H1 (cell line): ENCODE measurements around the gene ADGRG1. TPM values are rescaled to one million over a fixed set of nuclear protein-coding genes. Genes with fewer than 3 reads are reported as not detected.

Source experiments
- CTCF ChIA-PET: fragments of 300-600 bp; sonication (Branson Sonifier 250); formaldehyde crosslinking; loops from one replicate; lab custom pipeline; 2021; ENCODE audit not compliant: partially characterized antibody; lab: Charles Lee
- POLR2A ChIA-PET: fragments of 300-600 bp; sonication (Branson Sonifier 250); formaldehyde crosslinking; loops from one replicate; lab custom pipeline; 2021; ENCODE audit warnings: inconsistent platforms; ENCODE audit not compliant: partially characterized antibody; lab: Charles Lee
- DNase-seq, 2 experiments: peaks; one replicate each; pipeline versions ENCODE4 v3.0.0 to v3.0.0-alpha.2; 2010 to 2022; ENCODE audit warnings: low spot score in 2 of 2, low read depth in 1 of 2, mixed read lengths in 1 of 2
- FAIRE-seq: peaks from 2 replicates; lab custom pipeline; 2011; peaks lifted over from hg19 to GRCh38; lab: Jason Lieb, UNC
- H2AFZ ChIP-seq: 2 replicates; pipeline ENCODE4 v1.8.1; 2012; ENCODE audit warnings: low read length, inconsistent platforms
- H2AK5ac ChIP-seq: 2 replicates; pipeline ENCODE4 v1.6.1; 2013; ENCODE audit warnings: low read depth, low read length
- H2BK120ac ChIP-seq: replicated peaks from 2 replicates; pipeline ENCODE3; 2013; ENCODE audit warnings: low read depth, low read length, inconsistent platforms
- H2BK12ac ChIP-seq: 2 replicates; pipeline ENCODE4 v1.6.1; 2013; ENCODE audit warnings: low read depth, low read length
- H2BK15ac ChIP-seq: 2 replicates; pipeline ENCODE4 v1.6.1; 2013; ENCODE audit warnings: low read length
- H2BK20ac ChIP-seq: 2 replicates; pipeline ENCODE4 v1.6.1; 2013; ENCODE audit warnings: low read length
- H2BK5ac ChIP-seq: 2 replicates; pipeline ENCODE4 v1.6.1; 2013; ENCODE audit warnings: low read depth, low read length
- H3K14ac ChIP-seq: 2 replicates; pipeline ENCODE4 v1.6.1; 2013; ENCODE audit warnings: inconsistent platforms; ENCODE audit not compliant: insufficient read length
- H3K18ac ChIP-seq: 2 replicates; pipeline ENCODE4 v1.6.1; 2013; ENCODE audit warnings: low read length; ENCODE audit errors: extremely low read depth
- H3K23ac ChIP-seq: 2 replicates; pipeline ENCODE4 v1.6.1; 2013; ENCODE audit warnings: inconsistent platforms; ENCODE audit not compliant: insufficient read length
- H3K23me2 ChIP-seq: 2 replicates; pipeline ENCODE4 v1.6.1; 2013; ENCODE audit warnings: low read depth, low read length
- H3K27ac ChIP-seq: 2 replicates; pipeline ENCODE4 v1.6.1; 2011; ENCODE audit warnings: low read depth, low read length, inconsistent platforms
- H3K27me3 ChIP-seq, 4 experiments: replicated peaks in 1 of 4; 1 replicate in 1 of 4; 2 replicates in 3 of 4; pipeline versions ENCODE4 v1.6.1 to v1.8.1; 2011 to 2013; ENCODE audit warnings: low read length in 3 of 4, mild to moderate bottlenecking in 3 of 4, inconsistent platforms in 2 of 4, mixed read lengths in 2 of 4, moderate library complexity in 1 of 4; ENCODE audit not compliant: control insufficient read depth in 3 of 4, insufficient read depth in 3 of 4; ENCODE audit errors: extremely low read depth in 1 of 4
- H3K36me3 ChIP-seq, 4 experiments: 2 replicates each; pipeline versions ENCODE4 v1.6.1 to v1.8.1; 2011 to 2013; ENCODE audit warnings: mild to moderate bottlenecking in 4 of 4, low read length in 3 of 4, moderate library complexity in 2 of 4, control low read depth in 1 of 4, inconsistent platforms in 1 of 4; ENCODE audit not compliant: insufficient read depth in 4 of 4, control insufficient read depth in 2 of 4
- H3K4ac ChIP-seq: replicated peaks from 2 replicates; pipeline ENCODE3; 2013; ENCODE audit warnings: low read length, low read depth, mixed read lengths, inconsistent platforms; ENCODE audit not compliant: insufficient read length
- H3K4me1 ChIP-seq, 4 experiments: replicated peaks in 1 of 4; 1 replicate in 1 of 4; 2 replicates in 3 of 4; pipeline versions ENCODE4 v1.6.1 to v1.8.1; 2011 to 2013; ENCODE audit warnings: low read length in 3 of 4, inconsistent platforms in 2 of 4, mixed read lengths in 1 of 4; ENCODE audit not compliant: insufficient read depth in 4 of 4, control insufficient read depth in 3 of 4
- H3K4me2 ChIP-seq, 2 experiments: 2 replicates each; pipeline versions ENCODE4 v1.6.1 to v1.8.1; 2011 to 2013; ENCODE audit warnings: low read depth in 2 of 2, low read length in 2 of 2, control low read depth in 1 of 2, inconsistent platforms in 1 of 2, mild to moderate bottlenecking in 1 of 2; ENCODE audit not compliant: insufficient read depth in 1 of 2
- H3K4me3 ChIP-seq, 4 experiments: fragments of 200-600, 300-600 bp in 1 of 4; sonication (generic), shearing (Covaris generic), sonication (Bioruptor Twin) in 1 of 4; 2 replicates each; pipeline versions ENCODE4 v1.5.1 to v1.8.1; 2011 to 2016; ENCODE audit warnings: low read length in 4 of 4, low read depth in 3 of 4, control low read depth in 2 of 4, inconsistent platforms in 2 of 4, mild to moderate bottlenecking in 2 of 4, mixed read lengths in 1 of 4, moderate library complexity in 1 of 4; ENCODE audit not compliant: insufficient read depth in 2 of 4; ENCODE audit errors: extremely low read depth in 1 of 4
- H3K56ac ChIP-seq: replicated peaks from 2 replicates; pipeline ENCODE3; 2013; ENCODE audit warnings: low read depth, mild to moderate bottlenecking, mixed read lengths, low read length, inconsistent platforms; ENCODE audit not compliant: insufficient read length
- H3K79me1 ChIP-seq: 2 replicates; pipeline ENCODE4 v1.6.1; 2013; ENCODE audit warnings: low read depth, low read length, control low read depth
- H3K79me2 ChIP-seq, 2 experiments: 2 replicates each; pipeline versions ENCODE4 v1.6.1 to v1.8.1; 2012 to 2013; ENCODE audit warnings: low read length in 2 of 2, mild to moderate bottlenecking in 2 of 2, inconsistent platforms in 1 of 2; ENCODE audit not compliant: insufficient read depth in 2 of 2, control insufficient read depth in 1 of 2
- H3K9ac ChIP-seq, 4 experiments: replicated peaks in 1 of 4; 1 replicate in 1 of 4; 2 replicates in 3 of 4; pipeline versions ENCODE4 v1.6.1 to v1.8.1; 2011 to 2013; ENCODE audit warnings: low read depth in 3 of 4, low read length in 3 of 4, control low read depth in 2 of 4, mild to moderate bottlenecking in 2 of 4, moderate library complexity in 2 of 4, inconsistent platforms in 1 of 4; ENCODE audit errors: extremely low read depth in 1 of 4
- H3K9me3 ChIP-seq, 2 experiments: 2 replicates each; pipeline versions ENCODE4 v1.6.1 to v1.8.1; 2012 to 2013; ENCODE audit warnings: mild to moderate bottlenecking in 2 of 2, moderate library complexity in 2 of 2, control low read depth in 1 of 2, inconsistent platforms in 1 of 2, low read depth in 1 of 2, low read length in 1 of 2, mixed read lengths in 1 of 2; ENCODE audit not compliant: insufficient read depth in 2 of 2
- H4K20me1 ChIP-seq, 2 experiments: replicated peaks in 1 of 2; 2 replicates each; pipeline versions ENCODE3 to v1.8.1; 2011 to 2013; ENCODE audit warnings: inconsistent platforms in 2 of 2, low read length in 2 of 2, mild to moderate bottlenecking in 1 of 2; ENCODE audit not compliant: insufficient read depth in 2 of 2, control insufficient read depth in 1 of 2
- H4K5ac ChIP-seq: 2 replicates; pipeline ENCODE4 v1.6.1; 2013; ENCODE audit warnings: low read length, low read depth, mixed read lengths, inconsistent platforms; ENCODE audit not compliant: insufficient read length
- H4K8ac ChIP-seq: 2 replicates; pipeline ENCODE4 v1.8.0; 2013; ENCODE audit warnings: mild to moderate bottlenecking, moderate library complexity, low read length, inconsistent platforms; ENCODE audit not compliant: insufficient read depth; ENCODE audit errors: extremely low read depth
- H4K91ac ChIP-seq: replicated peaks from 2 replicates; pipeline ENCODE3; 2013; ENCODE audit warnings: low read length, mixed read lengths, inconsistent platforms; ENCODE audit not compliant: insufficient read length
- ASH2L ChIP-seq: fragments of 200-600, 300-600 bp; sonication (generic); IDR thresholded peaks from one replicate; pipeline ENCODE4 v1.7.1; 2017; ENCODE audit warnings: low read length
- GABPA ChIP-seq: IDR thresholded peaks from 2 replicates; pipeline ENCODE4 v1.6.1; 2011; ENCODE audit warnings: mild to moderate bottlenecking, low read length, moderate library complexity, borderline replicate concordance; ENCODE audit not compliant: insufficient read depth
- POU5F1 ChIP-seq: IDR thresholded peaks from 2 replicates; pipeline ENCODE4 v1.6.1; 2011; ENCODE audit warnings: low read depth, mild to moderate bottlenecking, low read length, moderate library complexity
- RNF2 ChIP-seq: fragments of 200-900, 300-1000 bp; sonication (generic); IDR thresholded peaks from 2 replicates; pipeline ENCODE4 v1.7.1; 2016; ENCODE audit warnings: borderline replicate concordance, low read depth, mild to moderate bottlenecking, antibody characterized with exemption, low read length; ENCODE audit not compliant: poor library complexity, severe bottlenecking; ENCODE audit errors: missing control alignments
- SIRT6 ChIP-seq: IDR thresholded peaks from one replicate; pipeline ENCODE4 v1.7.1; 2012; ENCODE audit warnings: low read length, inconsistent platforms
- TAF1 ChIP-seq: IDR thresholded peaks from 2 replicates; pipeline ENCODE4 v1.6.1; 2011; ENCODE audit warnings: mild to moderate bottlenecking, low read depth, low read length
- TAF7 ChIP-seq: optimal IDR thresholded peaks from 2 replicates; pipeline ENCODE3; 2011; ENCODE audit warnings: low read depth, mild to moderate bottlenecking, inconsistent platforms, low read length, moderate library complexity, borderline replicate concordance
- TBP ChIP-seq: IDR thresholded peaks from 2 replicates; pipeline ENCODE4 v1.6.1; 2011; ENCODE audit warnings: low read depth, low read length, improper control_type of control experiment
- WGBS, 2 experiments: shearing (Covaris generic) in 1 of 2; methylation state at CpG; one replicate each; pipeline versions ENCODE4 v1.1.6 to v1.1.7; 2013 to 2015; ENCODE audit warnings: low lambda C conversion rate in 2 of 2, mixed read lengths in 2 of 2, inconsistent platforms in 1 of 2, low coverage in 1 of 2, missing lambda C conversion rate in 1 of 2; ENCODE audit not compliant: insufficient replicate concordance in 2 of 2, insufficient coverage in 1 of 2, insufficient read length in 1 of 2; ENCODE audit errors: extremely low coverage in 1 of 2, missing lambda C conversion rate in 1 of 2; 5-methylcytosine and 5-hydroxymethylcytosine counted together
- polyA plus RNA-seq, 7 experiments: library from polyadenylated mRNA; depleted of rRNA in 3 of 7; stranded (reverse) in 5 of 7; unstranded in 2 of 7; fragments of >200 nt in 5 of 7; fragments of 200-250 nt in 2 of 7; gene quantifications; 1 replicate in 5 of 7; 2 replicates in 1 of 7; 4 replicates in 1 of 7; pipeline versions ENCODE4 v1.2.1 to v1.2.3, GENCODE V29; 2011 to 2013; ENCODE audit warnings: missing spikeins in 2 of 7, mixed read lengths in 2 of 7
- total RNA-seq: library from RNA; stranded (reverse); fragmentation: NEBNext Ultra II Directional; extraction: Animal tissue kit (Norgen Biotek cat#: 25700); gene quantifications from 2 replicates; pipeline ENCODE4 v1.2.1, GENCODE V29; 2021

ADGRG1 gene
- total and polyA plus RNA-seq, 2 of the 8 experiments (the other 6 are each of a cell fraction or from before 2014, with no cell fraction given) = 1.3 to 2.6 TPM

- Histone ChIP-seq H3K4me3 (no peak overlapping the region), H3K79me2 (no peaks in the 10 kb centered on the region), H2BK12ac (no peak overlapping the region), H3K79me1 (no peaks in the 10 kb centered on the region), H2AK5ac (no peak overlapping the region), H3K23ac (no peak overlapping the region), H2BK120ac (no peak overlapping the region), H4K91ac (no peak overlapping the region), H3K56ac (no peak overlapping the region), H3K4me1 (no peaks in the 10 kb centered on the region; a peak in 1 of 7 replicates), H3K18ac (no peak overlapping the region), H3K23me2 (0 out of 2 replicates have a peak, but pooled peaks cover 2% of the 10 kb centered on the region), H3K36me3 (no peaks in the 10 kb centered on the region), H4K5ac (no peak overlapping the region), H3K27ac (no peak overlapping the region), H2AFZ (no peak overlapping the region), H4K8ac (no peak overlapping the region), H3K27me3 (no peaks in the 10 kb centered on the region), H3K4me2 (no peak overlapping the region), H4K20me1 (no peaks in the 10 kb centered on the region), H2BK15ac (no peak overlapping the region), H2BK20ac (no peak overlapping the region), H2BK5ac (no peak overlapping the region), H3K9ac (no peak overlapping the region), H3K9me3 (no peaks in the 10 kb centered on the region), H3K4ac (no peak overlapping the region), H3K14ac (no peak overlapping the region)
- FAIRE-seq (no peak), DNase-seq (no peak)
- ChIA-PET CTCF (interaction anchor here (0.5 to 1.6 kb wide), 4 partner anchors 24 to 38 kb away, joined by 3 to 4 read pairs (median 4); no protein-coding TSS in a partner anchor), POLR2A (no interaction called here)
- 87% methylated on average over 16 of the region's 16 CpGs; no CpG with 5 or more reads in 1 of the 2 experiments for WGBS, 2 experiments
- TF ChIP-seq ASH2L (no peak), SIRT6 (no peak), TBP (no peak), TAF7 (no peak), GABPA (no peak), TAF1 (no peak), POU5F1 (no peak), RNF2 (no peak)
Measured at GRCh38 chr16:57698812-57699405, 70.5 kb downstream of the ADGRG1 start.
